Keratinocyte (primary cell): ENCODE results near the gene IFT88. TPM values are rescaled to one million over a fixed set of nuclear protein-coding genes. Genes with fewer than 3 reads are reported as not detected.

ENCODE experiments used
- DNase-seq: peaks from one replicate; pipeline ENCODE4 v3.0.0-alpha.2; 2011; ENCODE audit warnings: low read depth, missing footprints, low spot score
- FAIRE-seq: peaks from 2 replicates; lab custom pipeline; 2011; peaks lifted over from hg19 to GRCh38; lab: Jason Lieb, UNC
- H2AFZ ChIP-seq: 2 replicates; pipeline ENCODE4 v1.6.0; 2012; ENCODE audit warnings: low read length, control low read depth, inconsistent platforms; ENCODE audit not compliant: control insufficient read depth
- H3K27ac ChIP-seq: 2 replicates; pipeline ENCODE4 v1.5.1; 2011; ENCODE audit warnings: low read length; ENCODE audit not compliant: control insufficient read depth, insufficient read depth
- H3K27me3 ChIP-seq: 3 replicates; pipeline ENCODE4 v1.6.0; 2011; ENCODE audit warnings: low read length; ENCODE audit not compliant: control insufficient read depth, insufficient read depth; ENCODE audit errors: extremely low read depth
- H3K36me3 ChIP-seq, 2 experiments: 2 replicates in 1 of 2; 3 replicates in 1 of 2; pipeline ENCODE4 v1.5.1; 2011; ENCODE audit warnings: low read length in 2 of 2, mild to moderate bottlenecking in 1 of 2; ENCODE audit not compliant: control insufficient read depth in 2 of 2, insufficient read depth in 2 of 2; ENCODE audit errors: extremely low read depth in 1 of 2
- H3K4me1 ChIP-seq: 3 replicates; pipeline ENCODE4 v1.5.1; 2011; ENCODE audit warnings: low read length; ENCODE audit not compliant: control insufficient read depth, insufficient read depth; ENCODE audit errors: extremely low read depth
- H3K4me2 ChIP-seq: 3 replicates; pipeline ENCODE4 v1.6.0; 2011; ENCODE audit warnings: low read depth, low read length; ENCODE audit not compliant: control insufficient read depth, insufficient read depth; ENCODE audit errors: extremely low read depth
- H3K4me3 ChIP-seq, 3 experiments: fragments of 200-600 bp in 1 of 3; sonication (generic) in 1 of 3; 2 replicates in 2 of 3; 3 replicates in 1 of 3; pipeline ENCODE4 v1.5.1; 2011 to 2016; ENCODE audit warnings: low read length in 3 of 3, mild to moderate bottlenecking in 3 of 3, control low read depth in 2 of 3, inconsistent platforms in 1 of 3, low read depth in 1 of 3, mixed read lengths in 1 of 3, mixed run types in 1 of 3, moderate library complexity in 1 of 3; ENCODE audit not compliant: control insufficient read depth in 2 of 3, insufficient read depth in 2 of 3; ENCODE audit errors: extremely low read depth in 1 of 3
- H3K79me2 ChIP-seq: 2 replicates; pipeline ENCODE4 v1.6.0; 2012; ENCODE audit warnings: low read length; ENCODE audit not compliant: control insufficient read depth, insufficient read depth
- H3K9ac ChIP-seq: 3 replicates; pipeline ENCODE4 v1.6.0; 2011; ENCODE audit warnings: low read length; ENCODE audit not compliant: control insufficient read depth, insufficient read depth; ENCODE audit errors: extremely low read depth
- H3K9me1 ChIP-seq: 3 replicates; pipeline ENCODE4 v1.6.0; 2011; ENCODE audit warnings: low read length; ENCODE audit not compliant: control insufficient read depth, insufficient read depth; ENCODE audit errors: extremely low read depth
- H3K9me3 ChIP-seq: 2 replicates; pipeline ENCODE4 v1.5.1; 2012; ENCODE audit warnings: low read depth, low read length; ENCODE audit not compliant: control insufficient read depth
- H4K20me1 ChIP-seq: 3 replicates; pipeline ENCODE4 v1.6.0; 2011; ENCODE audit warnings: low read length; ENCODE audit not compliant: control insufficient read depth, insufficient read depth; ENCODE audit errors: extremely low read depth
- EZH2 ChIP-seq: IDR thresholded peaks from one replicate; pipeline ENCODE4 v1.6.1; 2012; ENCODE audit warnings: inconsistent platforms, mild to moderate bottlenecking, low read length, moderate library complexity
- dilution Hi-C: fragments of 300-500 bp; cut with MboI; formaldehyde crosslinking; loops from one replicate; pipeline ENCODE4 v1.7.0; 2020; ENCODE audit warnings: low sequenced_read_pairs; ENCODE audit not compliant: extremely low pct_ligation_motif_present
- polyA plus RNA-seq, 5 experiments: library from polyadenylated mRNA; depleted of rRNA in 3 of 5; stranded (reverse) in 3 of 5; stranded (forward) in 1 of 5; unstranded in 1 of 5; fragments of >200 nt; gene quantifications; 1 replicate in 1 of 5; 2 replicates in 3 of 5; 3 replicates in 1 of 5; pipeline versions ENCODE4 v1.2.1 to v1.2.3, GENCODE V29; 2011 to 2012; ENCODE audit warnings: missing spikeins in 2 of 5, low read depth in 1 of 5, low replicate concordance in 1 of 5
- TF ChIP-seq, protein P1 (sequence below), 3 experiments: IDR thresholded peaks in 1 of 3; conservative IDR thresholded peaks in 1 of 3; optimal IDR thresholded peaks in 1 of 3; 2 replicates in 2 of 3; 3 replicates in 1 of 3; pipeline versions ENCODE3 to v1.5.1; 2011; ENCODE audit warnings: low read length in 3 of 3, mild to moderate bottlenecking in 3 of 3, moderate library complexity in 2 of 3, control low read depth in 1 of 3, inconsistent platforms in 1 of 3; ENCODE audit not compliant: insufficient read depth in 2 of 3; ENCODE audit errors: extremely low read depth in 1 of 3

The IFT88 gene
- polyA plus RNA-seq, 1 donor (not counting 4 experiments of a cell fraction or from before 2014, with no cell fraction given), result 9.5 TPM

DNA sequence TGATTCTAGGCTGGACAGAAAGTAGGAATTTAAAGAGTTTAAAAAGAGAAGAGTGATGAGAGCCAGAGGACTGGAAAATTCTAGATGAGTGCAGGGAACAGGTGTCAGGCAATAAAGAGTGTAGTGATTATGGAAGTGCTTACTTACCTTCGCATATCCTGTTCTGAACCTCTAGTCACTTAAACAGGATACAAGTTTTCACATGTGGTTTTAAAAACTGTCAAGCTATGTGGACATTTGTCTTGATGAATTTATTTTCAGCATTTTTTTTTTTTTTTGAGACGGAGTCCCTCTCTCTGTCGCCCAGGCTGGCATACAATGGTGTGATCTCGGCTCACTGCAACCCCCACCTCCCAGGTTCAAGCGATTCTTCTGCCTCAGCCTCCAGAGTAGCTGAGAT lies 102.2 kb downstream of the IFT88 start:
- no peak for FAIRE-seq
- dilution Hi-C loops, result no loop called here

DNA sequence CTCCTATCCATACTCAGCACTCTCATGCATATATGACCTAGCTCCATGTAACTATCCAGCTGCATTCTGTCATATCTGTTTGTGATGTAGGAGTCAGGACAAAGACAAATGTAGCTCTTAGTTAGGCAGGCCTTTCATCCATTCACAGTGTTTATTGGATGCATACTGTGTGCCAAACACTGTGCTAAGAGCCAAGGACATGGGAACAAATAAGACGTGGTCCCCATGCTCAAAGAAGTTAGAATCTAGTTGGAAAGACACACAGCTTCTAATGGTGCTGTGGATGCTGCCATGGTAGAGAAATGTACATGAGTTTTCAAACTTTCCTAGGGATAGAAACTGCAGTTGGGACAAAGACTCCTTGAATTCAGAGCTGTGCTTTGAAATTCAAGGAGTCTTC lies 104.8 kb downstream of the IFT88 start:
- Histone ChIP-seq H3K79me2 (no peaks in the 10 kb centered on the region), H3K27me3 (no peaks in the 10 kb centered on the region), H3K9me1 (no peaks in the 10 kb centered on the region), H3K27ac (no peak overlapping the region), H3K4me1 (no peaks in the 10 kb centered on the region), H3K36me3 (no peaks in the 10 kb centered on the region), H3K4me3 (no peak overlapping the region), H3K4me2 (no peak overlapping the region), H4K20me1 (no peaks in the 10 kb centered on the region), H3K9ac (no peak overlapping the region), H2AFZ (no peak overlapping the region), H3K9me3 (no peaks in the 10 kb centered on the region)
- no peak for TF ChIP-seq EZH2
- DNase-seq, result no peak
- dilution Hi-C loops, result no loop called here
- no peak for FAIRE-seq

More for the DNA sequence above, 102.2 kb downstream of the IFT88 start:
- no peak overlapping the region for H3K27ac ChIP-seq
- H3K9me1 ChIP-seq, result no peaks in the 10 kb centered on the region
- H3K79me2 ChIP-seq, result no peaks in the 10 kb centered on the region
- H3K27me3 ChIP-seq, result no peaks in the 10 kb centered on the region
- no peak overlapping the region for H2AFZ ChIP-seq
- no peaks in the 10 kb centered on the region for H3K4me1 ChIP-seq
- no peaks in the 10 kb centered on the region for H3K9me3 ChIP-seq
- no peak for DNase-seq
- TF ChIP-seq EZH2, result no peak
- TF ChIP-seq, protein P1, sequence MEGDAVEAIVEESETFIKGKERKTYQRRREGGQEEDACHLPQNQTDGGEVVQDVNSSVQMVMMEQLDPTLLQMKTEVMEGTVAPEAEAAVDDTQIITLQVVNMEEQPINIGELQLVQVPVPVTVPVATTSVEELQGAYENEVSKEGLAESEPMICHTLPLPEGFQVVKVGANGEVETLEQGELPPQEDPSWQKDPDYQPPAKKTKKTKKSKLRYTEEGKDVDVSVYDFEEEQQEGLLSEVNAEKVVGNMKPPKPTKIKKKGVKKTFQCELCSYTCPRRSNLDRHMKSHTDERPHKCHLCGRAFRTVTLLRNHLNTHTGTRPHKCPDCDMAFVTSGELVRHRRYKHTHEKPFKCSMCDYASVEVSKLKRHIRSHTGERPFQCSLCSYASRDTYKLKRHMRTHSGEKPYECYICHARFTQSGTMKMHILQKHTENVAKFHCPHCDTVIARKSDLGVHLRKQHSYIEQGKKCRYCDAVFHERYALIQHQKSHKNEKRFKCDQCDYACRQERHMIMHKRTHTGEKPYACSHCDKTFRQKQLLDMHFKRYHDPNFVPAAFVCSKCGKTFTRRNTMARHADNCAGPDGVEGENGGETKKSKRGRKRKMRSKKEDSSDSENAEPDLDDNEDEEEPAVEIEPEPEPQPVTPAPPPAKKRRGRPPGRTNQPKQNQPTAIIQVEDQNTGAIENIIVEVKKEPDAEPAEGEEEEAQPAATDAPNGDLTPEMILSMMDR (optimal IDR thresholded peaks at IDR 0.05 in 1 of 3, IDR thresholded peaks at IDR 0.05 in 1 of 3, conservative IDR thresholded peaks at IDR 0.05 in 1 of 3; ENCODE audit: extremely low read depth in 1 of 3, insufficient read depth in 2 of 3, low read length in 3 of 3), result no peak
- no peak overlapping the region for H3K4me2 ChIP-seq
- H3K4me3 ChIP-seq, result no peak overlapping the region
- no peaks in the 10 kb centered on the region for H4K20me1 ChIP-seq
- no peaks in the 10 kb centered on the region for H3K36me3 ChIP-seq
- no peak overlapping the region for H3K9ac ChIP-seq

DNA sequence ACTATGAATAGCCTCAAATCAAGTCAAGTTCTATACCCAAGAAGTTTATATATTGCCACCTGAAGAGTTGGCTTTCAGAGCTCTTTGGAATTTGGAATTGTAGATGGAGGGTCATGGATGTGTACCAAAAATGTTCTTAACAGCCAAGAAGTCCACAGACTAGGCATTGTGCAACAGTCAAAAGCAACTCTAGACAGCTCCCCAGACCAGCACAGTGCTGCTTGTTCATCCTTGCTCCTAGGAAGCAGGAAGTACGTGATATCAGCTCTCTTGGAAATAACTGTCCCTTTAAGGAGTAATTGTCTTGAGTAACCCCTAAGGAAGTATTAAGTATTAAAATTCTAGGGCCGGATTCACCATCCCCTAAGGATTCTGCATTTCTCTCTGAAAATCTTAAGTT lies 105.8 kb downstream of the IFT88 start:
- Histone ChIP-seq H3K9me3 (no peaks in the 10 kb centered on the region), H3K79me2 (no peaks in the 10 kb centered on the region), H3K4me3 (no peak overlapping the region), H3K4me1 (no peaks in the 10 kb centered on the region), H3K9ac (no peak overlapping the region), H3K9me1 (no peaks in the 10 kb centered on the region), H4K20me1 (no peaks in the 10 kb centered on the region), H2AFZ (no peak overlapping the region), H3K27ac (no peak overlapping the region), H3K36me3 (no peaks in the 10 kb centered on the region), H3K27me3 (no peaks in the 10 kb centered on the region), H3K4me2 (no peak overlapping the region)
- no peak for TF ChIP-seq EZH2
- dilution Hi-C loops, result no loop called here
- no peak for FAIRE-seq
- DNase-seq, result no peak
